Left hindlimb (tissue), 1 donor: Measurements from ENCODE around the gene LBHD2.

Experiments
- DNase-seq: peaks from one replicate; pipeline ENCODE4 v3.0.0-alpha.2; 2018

LBHD2 gene

DNA sequence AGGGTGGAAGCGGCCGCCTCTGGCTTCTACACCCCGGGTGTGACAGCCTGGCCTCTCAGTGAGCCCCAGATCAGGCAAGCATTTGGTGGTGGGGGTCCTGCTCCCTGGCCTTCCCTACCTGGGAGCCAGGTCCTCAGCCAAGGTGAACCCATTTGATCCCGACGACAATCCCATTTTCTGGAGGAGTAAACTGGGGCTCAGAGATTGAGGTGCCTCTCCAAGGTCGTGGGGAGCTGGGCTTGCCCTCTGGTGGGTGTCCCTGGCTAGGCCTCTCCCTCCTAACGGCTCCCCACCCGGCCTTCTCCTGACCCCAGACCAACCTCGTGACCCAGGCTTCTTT is 7.8 kb downstream of the LBHD2 start:
- no peak for DNase-seq

DNA sequence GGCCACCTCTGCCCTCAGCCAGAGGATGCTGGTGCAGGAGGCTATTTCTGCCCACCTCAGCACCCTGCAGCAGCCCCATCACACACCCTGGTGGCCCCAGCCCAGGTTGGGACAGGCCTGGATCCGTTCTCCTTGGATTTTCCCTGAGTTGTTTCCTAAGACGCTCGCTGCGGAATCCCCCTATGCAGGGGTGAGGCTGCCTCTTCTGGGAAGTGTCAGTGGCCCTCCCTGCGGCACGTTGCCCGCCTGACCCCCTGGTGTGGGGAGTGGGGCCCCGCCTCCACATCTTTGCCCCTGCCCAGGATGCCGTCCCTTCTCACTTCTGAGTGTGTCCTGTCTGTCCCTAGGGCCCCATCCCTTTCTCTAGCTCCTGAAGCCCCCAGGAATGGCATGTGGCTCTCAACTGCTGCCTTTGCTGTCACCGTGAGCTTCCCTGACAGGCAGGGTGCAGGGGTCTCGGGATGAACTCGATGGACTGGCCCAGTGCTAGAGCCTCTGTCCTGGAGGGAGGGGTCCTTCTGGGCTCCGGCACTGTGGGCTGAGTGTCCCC is 9.9 kb downstream of the LBHD2 start:
- no peak for DNase-seq

- DNase-seq = no peak
Measured at GRCh38 chr14:103094406-103095209, 10.6 kb downstream of the LBHD2 start, which contains the start of gene EXOC3L4. Gene EXOC3L4, plus strand, starts transcription at chr14:103094725. Its CDS starts 5,495 bp downstream, at chr14:103100220.

- DNase-seq = peak; percentile 18
Measured at GRCh38 chr14:103095210-103095778, 11.3 kb downstream of the LBHD2 start.

- DNase-seq = peak; percentile 10
Measured at GRCh38 chr14:103096387-103096786, 12.4 kb downstream of the LBHD2 start.

GRCh38 chr14:103097244-103097993 is 13.4 kb downstream of the LBHD2 start:
- peak; percentile 34 for DNase-seq

DNA sequence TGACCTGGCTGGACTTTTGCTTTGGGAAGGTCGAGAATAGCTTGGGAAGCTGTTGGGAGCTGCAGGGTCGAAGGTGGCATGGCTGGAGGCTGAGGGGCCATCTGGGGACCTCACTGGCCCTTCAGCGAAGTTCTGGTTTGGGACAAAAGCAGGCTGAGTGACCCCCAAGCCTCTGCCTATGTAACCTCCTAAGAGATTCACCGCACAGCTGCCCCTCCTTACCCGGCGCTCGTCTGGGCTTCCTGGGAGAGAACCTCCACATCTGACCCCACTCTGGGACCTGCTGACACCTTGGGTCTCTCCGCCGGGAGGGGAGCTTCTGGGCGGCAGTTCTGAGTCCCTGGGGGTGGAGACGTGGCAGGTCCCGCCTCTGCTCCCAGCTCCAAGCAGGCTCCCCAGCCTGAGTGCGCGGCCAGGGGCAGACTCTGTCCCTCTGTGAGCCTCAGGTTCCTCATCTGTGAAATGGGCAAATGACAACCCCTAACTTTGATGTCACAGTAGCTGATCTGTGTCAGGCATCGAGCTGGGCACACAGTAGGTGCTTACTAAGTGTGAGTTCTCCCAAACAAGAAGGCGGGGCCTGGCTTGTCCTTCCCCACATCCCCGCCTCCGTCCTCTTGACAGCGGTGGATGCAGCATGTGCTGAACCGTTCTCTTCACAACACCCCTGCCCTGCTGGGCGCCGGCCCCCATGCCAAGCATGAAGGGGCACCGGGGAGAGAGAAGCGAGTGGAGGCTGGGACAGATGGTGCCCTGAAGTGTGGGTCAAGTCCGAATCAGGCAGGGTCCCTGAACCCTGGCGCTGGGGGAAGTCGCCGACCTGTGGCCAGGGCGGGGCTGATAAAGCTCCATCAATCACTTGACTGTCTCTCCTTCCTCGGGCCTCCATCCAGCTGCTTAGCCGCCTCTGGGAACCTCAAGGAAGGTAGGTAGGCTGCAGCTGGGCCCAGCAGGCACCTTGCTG is 14.3 kb downstream of the LBHD2 start:
- peak; percentile 20 for DNase-seq

GRCh38 chr14:103099081-103099732 is 15.2 kb downstream of the LBHD2 start:
- DNase-seq = no peak

GRCh38 chr14:103099733-103100280 is 15.8 kb downstream of the LBHD2 start:
- DNase-seq = peak; percentile 31

- peak; percentile 10 for DNase-seq
Measured at GRCh38 chr14:103100281-103101121, 16.5 kb downstream of the LBHD2 start.

DNA sequence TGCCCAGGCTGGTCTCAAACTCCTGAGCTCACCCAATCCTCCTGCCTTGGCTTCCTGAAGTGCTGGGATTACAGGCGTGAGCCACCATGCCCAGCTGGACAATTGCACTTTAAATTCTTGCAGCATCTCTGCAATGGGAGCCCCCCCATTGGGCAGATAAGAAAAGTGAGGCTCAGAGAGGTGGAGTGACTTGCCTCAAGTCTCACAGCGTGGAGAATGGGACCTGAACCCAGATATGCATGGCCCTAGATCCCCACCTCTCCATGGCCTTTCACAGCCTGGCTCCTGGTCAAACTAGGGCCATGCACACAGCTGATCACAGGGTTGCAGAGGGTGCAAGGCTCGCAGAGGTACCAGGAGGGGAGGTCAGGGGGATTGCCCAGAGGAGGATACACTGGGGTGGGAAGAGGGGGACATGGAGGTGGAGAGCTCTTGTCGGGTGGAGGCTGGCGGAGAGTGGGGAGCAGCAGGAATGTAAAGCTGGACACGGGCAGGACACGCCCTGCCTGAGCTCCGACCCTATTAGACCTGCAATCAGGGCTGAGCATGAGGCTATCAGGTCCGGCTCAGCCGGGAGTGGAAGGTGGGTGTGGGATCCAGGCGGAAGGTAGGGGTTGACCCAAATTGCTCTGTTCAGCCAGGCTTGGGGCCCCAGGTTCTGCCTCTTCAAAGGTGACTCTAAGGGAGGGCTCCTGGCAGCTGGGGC is 17.4 kb downstream of the LBHD2 start:
- DNase-seq = peak; percentile 23

DNA sequence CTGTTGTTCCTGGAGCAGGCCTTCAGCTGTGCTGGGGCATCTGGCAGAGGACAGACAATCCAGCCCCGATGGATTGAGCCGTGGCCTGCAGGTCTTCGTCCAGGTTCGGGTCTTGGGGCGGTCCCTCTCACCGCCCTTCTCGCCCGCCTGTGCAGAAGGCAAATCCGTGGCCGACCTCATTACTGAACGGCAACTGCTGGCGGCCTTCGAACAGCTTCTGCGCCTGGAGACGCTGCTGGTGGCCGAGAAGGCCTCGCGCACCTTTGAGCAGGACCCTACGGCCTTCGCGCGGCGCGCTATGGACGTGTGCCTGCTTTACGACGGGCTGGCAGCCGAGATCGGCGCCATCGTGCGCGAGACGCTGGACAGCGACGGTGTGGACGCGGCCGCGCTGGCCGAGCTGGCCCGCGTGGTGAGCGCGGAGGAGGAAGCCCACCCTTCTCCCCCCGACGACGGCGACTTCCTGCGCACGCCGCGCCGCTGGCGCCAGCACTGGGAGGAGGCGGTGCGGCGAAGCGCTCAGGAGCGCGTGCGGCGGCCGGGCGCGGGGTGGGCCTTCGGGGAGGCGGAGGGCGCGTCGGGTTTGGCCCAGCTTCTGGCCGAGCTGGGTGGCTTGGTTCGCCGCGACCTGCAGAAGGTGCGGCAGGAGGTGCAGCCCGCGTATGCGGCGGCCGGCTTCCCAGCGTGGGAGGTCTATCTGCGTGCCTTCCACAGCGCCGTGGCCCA is 18.1 kb downstream of the LBHD2 start:
- peak; percentile 36 for DNase-seq

- peak; percentile 32 for DNase-seq
Measured at GRCh38 chr14:103102689-103103260, 18.8 kb downstream of the LBHD2 start.

GRCh38 chr14:103103461-103104388 is 19.7 kb downstream of the LBHD2 start:
- peak; percentile 80 for DNase-seq

- DNase-seq = peak; percentile 34
Measured at GRCh38 chr14:103104389-103104653, 20.3 kb downstream of the LBHD2 start.

- peak; percentile 71 for DNase-seq
Measured at GRCh38 chr14:103104654-103105452, 20.8 kb downstream of the LBHD2 start.
